GM06990 (cell line): ENCODE results near the gene KCNG2.

Experiments used
- DNase-seq: peaks from one replicate; pipeline ENCODE4 v3.0.0-alpha.2; 2011; ENCODE audit not compliant: insufficient read length; ENCODE audit errors: extremely low read depth
- H3K27me3 ChIP-seq: replicated peaks from 2 replicates; pipeline ENCODE4 v1.6.0; 2011; ENCODE audit warnings: low read length; ENCODE audit not compliant: control insufficient read depth, insufficient read depth
- H3K36me3 ChIP-seq: 2 replicates; pipeline ENCODE4 v1.5.1; 2011; ENCODE audit warnings: low read length; ENCODE audit not compliant: control insufficient read depth, insufficient read depth
- H3K4me3 ChIP-seq: replicated peaks from 2 replicates; pipeline ENCODE4 v1.5.1; 2011; ENCODE audit warnings: low read depth, mild to moderate bottlenecking, control low read depth, low read length
- TF ChIP-seq, protein P1 (sequence below): IDR thresholded peaks from 2 replicates; pipeline ENCODE4 v1.5.1; 2011; ENCODE audit warnings: low read length, control low read depth, mild to moderate bottlenecking, inconsistent platforms; ENCODE audit not compliant: insufficient read depth, poor library complexity, severe bottlenecking

KCNG2 gene

DNA sequence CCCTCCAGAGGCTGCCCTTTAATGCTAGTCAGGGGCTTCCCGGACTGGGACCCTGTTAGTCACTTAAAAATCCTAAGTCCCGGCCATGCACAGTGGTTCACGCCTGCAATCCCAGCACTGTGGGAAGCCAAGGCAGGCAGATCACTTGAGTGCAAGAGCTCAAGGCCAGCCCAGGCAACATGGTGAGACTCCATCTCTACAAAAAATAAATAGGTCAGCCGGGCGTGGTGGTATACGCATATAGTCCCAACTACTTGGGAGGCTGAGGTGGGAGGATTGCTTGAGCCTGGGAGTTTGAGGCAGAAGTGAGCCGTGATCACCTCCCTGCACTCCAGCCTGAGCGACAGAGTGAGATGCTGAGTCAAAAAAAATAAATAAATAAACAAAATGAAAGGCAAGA is 17.2 kb upstream of the KCNG2 start:
- TF ChIP-seq, protein P1, sequence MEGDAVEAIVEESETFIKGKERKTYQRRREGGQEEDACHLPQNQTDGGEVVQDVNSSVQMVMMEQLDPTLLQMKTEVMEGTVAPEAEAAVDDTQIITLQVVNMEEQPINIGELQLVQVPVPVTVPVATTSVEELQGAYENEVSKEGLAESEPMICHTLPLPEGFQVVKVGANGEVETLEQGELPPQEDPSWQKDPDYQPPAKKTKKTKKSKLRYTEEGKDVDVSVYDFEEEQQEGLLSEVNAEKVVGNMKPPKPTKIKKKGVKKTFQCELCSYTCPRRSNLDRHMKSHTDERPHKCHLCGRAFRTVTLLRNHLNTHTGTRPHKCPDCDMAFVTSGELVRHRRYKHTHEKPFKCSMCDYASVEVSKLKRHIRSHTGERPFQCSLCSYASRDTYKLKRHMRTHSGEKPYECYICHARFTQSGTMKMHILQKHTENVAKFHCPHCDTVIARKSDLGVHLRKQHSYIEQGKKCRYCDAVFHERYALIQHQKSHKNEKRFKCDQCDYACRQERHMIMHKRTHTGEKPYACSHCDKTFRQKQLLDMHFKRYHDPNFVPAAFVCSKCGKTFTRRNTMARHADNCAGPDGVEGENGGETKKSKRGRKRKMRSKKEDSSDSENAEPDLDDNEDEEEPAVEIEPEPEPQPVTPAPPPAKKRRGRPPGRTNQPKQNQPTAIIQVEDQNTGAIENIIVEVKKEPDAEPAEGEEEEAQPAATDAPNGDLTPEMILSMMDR: no peak
- H3K27me3 ChIP-seq: no peaks in the 10 kb centered on the region

DNA sequence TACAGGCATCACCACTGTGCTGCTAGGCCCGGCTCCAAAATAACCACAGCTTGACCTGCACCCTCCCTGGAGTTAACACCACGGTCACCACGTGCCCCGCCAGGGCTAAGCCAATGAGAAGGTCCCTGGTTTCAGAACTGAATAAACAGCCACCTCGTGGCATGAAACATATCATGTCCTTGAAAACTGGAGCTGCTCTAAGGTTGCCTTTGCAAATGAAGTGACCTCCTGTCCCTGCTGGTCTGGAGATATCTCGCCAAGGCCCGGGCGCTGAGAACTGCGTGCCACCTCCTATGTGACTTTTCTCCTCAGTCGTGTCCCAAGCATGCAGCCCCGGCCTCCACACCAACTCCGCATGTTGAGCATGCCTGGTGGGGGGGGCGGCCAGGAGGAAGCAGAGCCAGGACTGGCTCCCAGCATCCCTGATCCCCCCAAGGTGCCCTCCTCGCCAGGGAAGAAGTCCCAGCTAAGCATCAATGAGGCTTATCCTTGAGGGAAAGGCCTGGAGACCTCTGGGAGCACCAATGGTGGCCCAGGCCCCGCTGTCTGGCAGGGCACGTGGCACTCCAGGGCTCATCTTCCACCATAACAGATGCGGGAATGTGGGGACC is 16.3 kb upstream of the KCNG2 start:
- Histone ChIP-seq H3K4me3 (no peak overlapping the region), H3K27me3 (no peaks in the 10 kb centered on the region), H3K36me3 (no peaks in the 10 kb centered on the region)
- TF ChIP-seq, protein P1: no peak
- DNase-seq: no peak

More for the DNA sequence above, 17.2 kb upstream of the KCNG2 start:
- no peak for DNase-seq
- Histone ChIP-seq H3K36me3 (no peaks in the 10 kb centered on the region), H3K4me3 (no peak overlapping the region)

GRCh38 chr18:79782566-79783308 is 15.0 kb upstream of the KCNG2 start:
- no peaks in the 10 kb centered on the region for H3K36me3 ChIP-seq
- no peak overlapping the region for H3K4me3 ChIP-seq
- no peak for DNase-seq
- TF ChIP-seq, protein P1: no peak
- H3K27me3 ChIP-seq: no peaks in the 10 kb centered on the region

DNA sequence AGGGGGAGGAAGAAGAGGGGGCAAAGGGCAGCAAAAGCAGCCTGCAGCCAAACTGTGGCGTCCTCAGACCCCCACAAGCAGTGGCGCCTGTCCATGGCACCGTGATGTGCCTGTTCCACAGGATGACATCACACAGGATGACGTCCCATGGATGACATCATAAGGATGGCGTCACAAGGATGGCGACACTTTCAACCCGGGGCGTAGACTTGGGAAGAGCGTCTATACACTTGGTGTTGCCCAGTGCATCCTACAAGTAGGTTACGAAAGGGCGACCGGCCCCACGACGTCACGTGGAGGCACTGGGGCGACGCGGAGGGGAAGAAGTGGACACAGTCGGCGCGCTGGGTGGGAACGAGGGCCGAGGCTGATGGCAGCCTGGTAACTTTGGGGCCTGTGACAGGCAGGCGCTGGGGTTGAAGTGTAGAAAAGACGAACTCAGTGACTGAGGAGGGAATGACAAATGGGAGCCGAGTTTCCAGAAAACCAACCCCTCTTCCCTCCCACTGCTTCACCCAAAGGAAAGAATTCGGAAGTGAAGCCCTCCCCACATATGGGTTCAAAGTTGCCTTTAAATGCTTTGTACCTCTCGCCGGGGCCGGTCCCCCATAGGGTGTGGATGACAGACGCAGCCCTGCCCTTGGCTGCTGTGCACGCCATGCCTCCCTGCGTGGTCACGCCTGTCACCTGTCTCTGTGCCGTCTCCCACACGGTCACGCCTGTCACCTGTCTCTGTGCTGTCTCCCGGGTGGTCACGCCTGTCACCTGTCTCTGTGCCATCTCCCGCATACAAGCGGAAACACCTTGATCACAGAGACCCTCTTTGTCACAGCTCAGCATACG is 13.4 kb upstream of the KCNG2 start:
- H3K36me3 ChIP-seq: no peaks in the 10 kb centered on the region
- no peak overlapping the region for H3K4me3 ChIP-seq
- DNase-seq: no peak
- no peaks in the 10 kb centered on the region for H3K27me3 ChIP-seq
- TF ChIP-seq, protein P1: no peak

DNA sequence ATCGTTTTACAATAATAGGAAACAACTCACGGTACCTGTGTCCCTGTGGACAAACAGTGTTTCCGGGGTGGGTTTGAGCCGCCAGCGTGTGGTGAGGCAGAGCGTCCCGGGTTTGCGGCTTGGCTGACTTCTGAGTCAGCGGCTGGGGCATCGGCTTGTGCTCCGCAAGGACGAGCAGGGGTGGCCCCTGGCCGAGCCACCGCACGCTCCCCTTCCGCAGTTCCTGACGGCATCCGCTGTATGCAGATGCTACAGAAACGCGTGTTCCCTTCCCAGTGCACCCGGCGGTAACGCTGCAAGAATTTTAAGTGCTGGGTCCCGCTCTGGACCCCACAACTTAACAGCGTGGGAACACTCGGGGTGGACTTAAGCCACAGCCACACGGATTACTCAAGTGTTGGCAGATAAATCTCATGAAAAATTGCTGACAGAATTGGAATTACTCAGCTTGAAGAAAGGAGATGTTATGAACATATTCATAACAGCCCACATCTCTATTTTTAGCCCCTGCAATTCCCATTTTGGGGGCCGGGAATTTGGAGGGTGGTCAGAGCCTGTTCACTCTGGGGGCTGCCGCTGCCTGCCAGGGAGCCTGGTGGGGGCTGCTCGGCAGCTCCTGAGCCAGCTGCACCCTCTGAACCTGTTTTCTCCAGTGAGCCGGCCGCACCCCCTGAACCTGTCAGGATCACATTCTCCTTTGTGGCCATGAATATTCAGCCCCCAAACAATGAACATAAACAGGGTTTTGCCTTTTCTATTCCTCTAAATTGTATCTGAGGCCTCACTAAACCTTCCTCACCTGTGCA is 12.6 kb upstream of the KCNG2 start:
- TF ChIP-seq, protein P1: no peak
- Histone ChIP-seq H3K4me3 (no peak overlapping the region), H3K36me3 (no peaks in the 10 kb centered on the region), H3K27me3 (no peaks in the 10 kb centered on the region)
- peak; percentile 43 for DNase-seq
